Neural cell (in vitro differentiated cells): ENCODE results near the gene OR13G1.

Source experiments
- CTCF ChIP-seq: fragments of 450-650 bp; IDR thresholded peaks from 2 replicates; pipeline ENCODE4 v1.5.1; 2014; ENCODE audit warnings: antibody characterized with exemption, mild to moderate bottlenecking, moderate library complexity; ENCODE audit not compliant: poor library complexity, severe bottlenecking
- EP300 ChIP-seq: fragments of 450-650 bp; conservative IDR thresholded peaks from 2 replicates; pipeline ENCODE4 v1.6.1; 2014; ENCODE audit warnings: antibody characterized with exemption, mild to moderate bottlenecking, moderate library complexity; ENCODE audit not compliant: poor library complexity, severe bottlenecking
- EZH2 ChIP-seq: fragments of 200-600, 300-800 bp; shearing (Covaris generic), sonication (generic); IDR thresholded peaks from 2 replicates; pipeline ENCODE4 v1.6.1; 2014; ENCODE audit warnings: antibody characterized with exemption, low read length, borderline replicate concordance, mild to moderate bottlenecking; ENCODE audit not compliant: insufficient read depth, poor library complexity, severe bottlenecking
- POLR2AphosphoS5 ChIP-seq: IDR thresholded peaks from 2 replicates; pipeline ENCODE4 v1.6.1; 2012
- RAD21 ChIP-seq: fragments of 450-650 bp; conservative IDR thresholded peaks from 2 replicates; pipeline ENCODE4 v1.6.1; 2014; ENCODE audit warnings: antibody characterized with exemption, mild to moderate bottlenecking, moderate library complexity
- TAF1 ChIP-seq: IDR thresholded peaks from 2 replicates; pipeline ENCODE4 v1.6.1; 2012; ENCODE audit warnings: low read depth

GRCh38 chr1:247638011-247638410 is 41.5 kb downstream of the OR13G1 start:
- no peak for TF ChIP-seq EZH2
- TF ChIP-seq EP300, result no peak
- no peak for TF ChIP-seq CTCF
- TF ChIP-seq POLR2AphosphoS5, result no peak
- no peak for TF ChIP-seq RAD21
- TF ChIP-seq TAF1, result no peak
